Activated CD8-positive, alpha-beta memory T cell treated with anti-CD3 and anti-CD28 coated beads, Interleukin-2, amount 10 ng/mL, durations not matched to agents 7 days and 5 days (primary cell): Measurements from ENCODE around the gene KDM6B. TPM values are rescaled to one million over a fixed set of nuclear protein-coding genes. Genes with fewer than 3 reads are reported as not detected.

Source experiments
- ATAC-seq: fragments of 150-1000 bp; cut with Tn5 transposase; one replicate; pipeline ENCODE4 v1.10.0; 2021; ENCODE audit warnings: moderate library complexity
- CTCF ChIA-PET: fragments of 350-600 bp; sonication (Branson Sonifier 250); formaldehyde crosslinking; loops from one replicate; lab custom pipeline; 2021; ENCODE audit warnings: antibody characterized with exemption; lab: Charles Lee
- DNase-seq: peaks from one replicate; pipeline ENCODE4 v3.0.0-alpha.2; 2020
- H3K27ac Mint-ChIP-seq: one replicate; pipeline ENCODE4 v1.8.0; 2021; ENCODE audit warnings: mild to moderate bottlenecking, mixed read lengths
- H3K27me3 Mint-ChIP-seq: one replicate; pipeline ENCODE4 v1.8.0; 2021; ENCODE audit warnings: mixed read lengths
- H3K36me3 Mint-ChIP-seq: one replicate; pipeline ENCODE4 v1.8.0; 2021; ENCODE audit warnings: mild to moderate bottlenecking, mixed read lengths
- H3K4me1 Mint-ChIP-seq: one replicate; pipeline ENCODE4 v1.8.0; 2021; ENCODE audit warnings: mixed read lengths
- H3K4me3 Mint-ChIP-seq: one replicate; pipeline ENCODE4 v1.8.0; 2021; ENCODE audit warnings: mild to moderate bottlenecking, moderate library complexity, mixed read lengths
- H3K9me3 Mint-ChIP-seq: one replicate; pipeline ENCODE4 v1.8.0; 2022; ENCODE audit warnings: low read depth, mixed read lengths
- total RNA-seq, 2 experiments: library from RNA; stranded (reverse); gene quantifications; one replicate each; pipeline ENCODE4 v1.2.3, GENCODE V29; 2021

KDM6B gene
- total RNA-seq, 2 experiments from 2014 or later = 15.5 to 31.9 TPM

DNA sequence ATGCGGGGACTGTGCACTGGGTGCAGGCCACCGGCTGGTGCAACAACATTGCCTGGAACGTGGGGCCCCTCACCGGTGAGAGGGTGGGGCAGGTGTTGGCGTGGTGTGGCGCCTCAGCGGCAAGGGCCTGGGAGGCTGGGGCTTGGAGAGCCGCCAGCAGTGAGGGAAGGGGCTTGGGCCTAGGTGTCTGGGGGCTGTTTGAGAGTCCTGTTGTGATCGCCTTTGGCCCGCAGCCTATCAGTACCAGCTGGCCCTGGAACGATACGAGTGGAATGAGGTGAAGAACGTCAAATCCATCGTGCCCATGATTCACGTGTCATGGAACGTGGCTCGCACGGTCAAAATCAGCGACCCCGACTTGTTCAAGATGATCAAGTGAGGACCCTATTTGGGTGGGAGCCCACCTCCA, 18.2 kb downstream of the KDM6B start:
- ATAC-seq (no peak), DNase-seq (no peak)
- CTCF ChIA-PET = interaction anchor here (1.0 to 1.8 kb wide), 2 partner anchors 27 to 31 kb away, joined by 5 to 6 read pairs; no protein-coding TSS in a partner anchor
- Mint-ChIP-seq H3K4me1 (peaks cover 48% of the 10 kb centered on the region), H3K9me3 (no peaks in the 10 kb centered on the region), H3K36me3 (peaks cover 2% of the 10 kb centered on the region), H3K27ac (peak overlapping the region; percentile 66), H3K4me3 (peak overlapping the region; percentile 89), H3K27me3 (no peaks in the 10 kb centered on the region)

GRCh38 chr17:7852919-7853690, 19.1 kb downstream of the KDM6B start:
- Mint-ChIP-seq H3K27me3 (no peaks in the 10 kb centered on the region), H3K4me3 (no peak overlapping the region), H3K4me1 (peaks cover 48% of the 10 kb centered on the region), H3K27ac (no peak overlapping the region), H3K36me3 (peaks cover 2% of the 10 kb centered on the region), H3K9me3 (no peaks in the 10 kb centered on the region)
- ATAC-seq (no peak), DNase-seq (peak; percentile 40)
- CTCF ChIA-PET = interaction anchor here (0.6 to 1.0 kb wide), 3 partner anchors 17 to 28 kb away, joined by 3 to 4 read pairs (median 3); no protein-coding TSS in a partner anchor

GRCh38 chr17:7853691-7854038, 19.6 kb downstream of the KDM6B start:
- Mint-ChIP-seq H3K27me3 (no peaks in the 10 kb centered on the region), H3K27ac (no peak overlapping the region), H3K36me3 (peaks cover 2% of the 10 kb centered on the region), H3K4me3 (no peak overlapping the region), H3K9me3 (no peaks in the 10 kb centered on the region), H3K4me1 (peaks cover 45% of the 10 kb centered on the region)
- CTCF ChIA-PET = interaction anchor here (0.6 to 1.0 kb wide), 3 partner anchors 16 to 29 kb away, joined by 3 to 4 read pairs (median 3); no protein-coding TSS in a partner anchor
- DNase-seq (no peak), ATAC-seq (no peak)

GRCh38 chr17:7854078-7854777, 20.2 kb downstream of the KDM6B start:
- Mint-ChIP-seq H3K4me1 (peaks cover 44% of the 10 kb centered on the region), H3K36me3 (peaks cover 2% of the 10 kb centered on the region), H3K27me3 (no peaks in the 10 kb centered on the region), H3K9me3 (no peaks in the 10 kb centered on the region), H3K27ac (no peak overlapping the region), H3K4me3 (no peak overlapping the region)
- ATAC-seq (no peak), DNase-seq (no peak)
- CTCF ChIA-PET = interaction anchor here (1.0 kb wide), 2 partner anchors 20 to 29 kb away, joined by 3 to 4 read pairs; no protein-coding TSS in a partner anchor

GRCh38 chr17:7854851-7855659, 21.0 kb downstream of the KDM6B start, which contains the start of gene TMEM88:
TSS of gene TMEM88 (plus strand) at chr17:7855066. CDS start at chr17:7855075, 9 bp downstream.
- CTCF ChIA-PET = interaction anchor here (1.0 kb wide), 1 partner anchor 21 kb away, joined by 4 read pairs; the partner anchor contains the start of gene KDM6B
- DNase-seq (no peak), ATAC-seq (no peak)
- Mint-ChIP-seq H3K9me3 (no peaks in the 10 kb centered on the region), H3K4me1 (peaks cover 38% of the 10 kb centered on the region), H3K4me3 (no peak within 1 kb of the TSS), H3K27me3 (no peaks in the 10 kb centered on the region), H3K27ac (no peak within 1 kb of the TSS), H3K36me3 (peaks cover 2% of the 10 kb centered on the region)

- CTCF ChIA-PET = interaction anchor here (0.6 to 2.2 kb wide), 5 partner anchors 21 to 470 kb away, joined by 3 to 41 read pairs (median 4); partner anchors contain the start of gene KDM6B
- no peak for DNase-seq
- no peak for ATAC-seq
- Mint-ChIP-seq H3K27me3 (no peaks in the 10 kb centered on the region), H3K4me1 (peaks cover 32% of the 10 kb centered on the region), H3K9me3 (no peaks in the 10 kb centered on the region), H3K36me3 (peaks cover 2% of the 10 kb centered on the region), H3K4me3 (no peak overlapping the region), H3K27ac (no peak overlapping the region)
These were observed 21.6 kb downstream of the KDM6B start for GRCh38 chr17:7855660-7856010.

GRCh38 chr17:7856011-7856810, 22.2 kb downstream of the KDM6B start:
- DNase-seq (no peak), ATAC-seq (no peak)
- peaks cover 26% of the 10 kb centered on the region for H3K4me1 Mint-ChIP-seq
- no peak overlapping the region for H3K4me3 Mint-ChIP-seq
- no peak overlapping the region for H3K27ac Mint-ChIP-seq
- no peaks in the 10 kb centered on the region for H3K9me3 Mint-ChIP-seq
- CTCF ChIA-PET = interaction anchor here (0.6 to 2.2 kb wide), 23 partner anchors 9 to 470 kb away, joined by 3 to 41 read pairs (median 7); partner anchors contain the start of genes ALOXE3, CNTROB, KDM6B and RNF227
- peaks cover 2% of the 10 kb centered on the region for H3K36me3 Mint-ChIP-seq
- H3K27me3 Mint-ChIP-seq = no peaks in the 10 kb centered on the region

- H3K9me3 Mint-ChIP-seq = no peaks in the 10 kb centered on the region
These were observed 23.0 kb downstream of the KDM6B start, which contains the start of gene NAA38 for GRCh38 chr17:7856811-7857712. TSS of gene NAA38 (minus strand) at chr17:7857559. CDS start at chr17:7857463, 96 bp downstream.

GRCh38 chr17:7857713-7858521, 23.9 kb downstream of the KDM6B start, which contains the start of gene CYB5D1:
TSS of gene CYB5D1 (plus strand) at chr17:7858003. CDS start at chr17:7858135, 132 bp downstream.
- H3K4me1 Mint-ChIP-seq = peaks cover 11% of the 10 kb centered on the region
- DNase-seq (peak; percentile 95), ATAC-seq (peak; percentile 59)
- CTCF ChIA-PET = interaction anchor here (0.6 to 2.2 kb wide), 28 partner anchors 8 to 261 kb away, joined by 3 to 41 read pairs (median 5); partner anchors contain the start of genes ALOXE3, CNTROB, RNF227 and TRAPPC1
- no peaks in the 10 kb centered on the region for H3K9me3 Mint-ChIP-seq
- H3K4me3 Mint-ChIP-seq = no peak within 1 kb of the TSS
- peaks cover 2% of the 10 kb centered on the region for H3K36me3 Mint-ChIP-seq
- H3K27ac Mint-ChIP-seq = no peak within 1 kb of the TSS
- no peaks in the 10 kb centered on the region for H3K27me3 Mint-ChIP-seq

More at GRCh38 chr17:7856811-7857712, 23.0 kb downstream of the KDM6B start, which contains the start of gene NAA38:
- Mint-ChIP-seq H3K4me3 (no peak within 1 kb of the TSS), H3K27me3 (no peaks in the 10 kb centered on the region), H3K27ac (no peak within 1 kb of the TSS), H3K36me3 (peaks cover 2% of the 10 kb centered on the region), H3K4me1 (peaks cover 19% of the 10 kb centered on the region)
- peak; percentile 88 for ATAC-seq
- DNase-seq = peak; percentile 99
- CTCF ChIA-PET = interaction anchor here (0.6 to 2.2 kb wide), 30 partner anchors 8 to 262 kb away, joined by 3 to 41 read pairs (median 5); partner anchors contain the start of genes ALOXE3, CNTROB, RNF227 and TP53

GRCh38 chr17:7858522-7858810, 24.4 kb downstream of the KDM6B start:
- Mint-ChIP-seq H3K36me3 (peaks cover 2% of the 10 kb centered on the region), H3K27ac (no peak overlapping the region), H3K9me3 (no peaks in the 10 kb centered on the region), H3K27me3 (no peaks in the 10 kb centered on the region), H3K4me1 (peaks cover 11% of the 10 kb centered on the region), H3K4me3 (no peak overlapping the region)
- CTCF ChIA-PET = interaction anchor here (0.6 to 5.2 kb wide), 5 partner anchors 9 to 183 kb away, joined by 3 to 37 read pairs (median 4); partner anchors contain the start of gene TRAPPC1
- ATAC-seq (no peak), DNase-seq (peak; percentile 64)
